Cardiac muscle cell (in vitro differentiated cells and primary cell): Measurements from ENCODE around the gene C22orf39. TPM values are rescaled to one million over a fixed set of nuclear protein-coding genes. Genes with fewer than 3 reads are reported as not detected.
"Not testable (repeated sequence)": the region's sequence is repeated elsewhere in the genome, so short reads cannot be mapped to it uniquely, and the experiment has no call there.

ENCODE experiments used
- DNase-seq, 2 donors: peaks; one replicate each; pipeline versions ENCODE4 v3.0.0 to v3.0.0-alpha.2; 2010 to 2017; ENCODE audit warnings: low read depth in 1 of 2, low spot score in 1 of 2
- H3K27ac ChIP-seq: fragments of 200-600 bp; sonication (generic); 2 replicates; pipeline ENCODE4 v1.5.1; 2016
- H3K27me3 ChIP-seq: fragments of 200-600 bp; sonication (generic); 2 replicates; pipeline ENCODE4 v1.6.0; 2016; ENCODE audit warnings: control low read depth
- H3K36me3 ChIP-seq: fragments of 200-600 bp; sonication (generic); 2 replicates; pipeline ENCODE4 v1.5.1; 2016; ENCODE audit warnings: control low read depth
- H3K4me1 ChIP-seq: fragments of 200-600 bp; sonication (generic); 2 replicates; pipeline ENCODE4 v1.8.1; 2017; ENCODE audit warnings: low read depth, mild to moderate bottlenecking, mixed run types
- H3K4me3 ChIP-seq: fragments of 200-600 bp; sonication (generic); 2 replicates; pipeline ENCODE4 v1.5.1; 2016; ENCODE audit warnings: mild to moderate bottlenecking
- H3K9me3 ChIP-seq: fragments of 200-600 bp; sonication (generic); 2 replicates; pipeline ENCODE4 v1.5.1; 2017; ENCODE audit warnings: low read depth, mild to moderate bottlenecking, control low read depth
- polyA plus RNA-seq: library from polyadenylated mRNA; unstranded; fragments of >200 nt; fragmentation: Nextera tagmentation; extraction: Ambion mirVana; gene quantifications from 2 replicates; pipeline ENCODE4 v1.2.1, GENCODE V29; 2016
- total RNA-seq: library from RNA; depleted of rRNA; stranded (reverse); fragments of >200 nt; gene quantifications from 2 replicates; pipeline ENCODE4 v1.2.3, GENCODE V29; 2016
- TF ChIP-seq, protein P1 (sequence below): IDR thresholded peaks from 2 replicates; pipeline ENCODE4 v1.5.1; 2012; ENCODE audit warnings: low read depth, mild to moderate bottlenecking, low read length

Gene C22orf39
- total and polyA plus RNA-seq, 2 experiments from 2014 or later: 102 to 133 TPM

DNA sequence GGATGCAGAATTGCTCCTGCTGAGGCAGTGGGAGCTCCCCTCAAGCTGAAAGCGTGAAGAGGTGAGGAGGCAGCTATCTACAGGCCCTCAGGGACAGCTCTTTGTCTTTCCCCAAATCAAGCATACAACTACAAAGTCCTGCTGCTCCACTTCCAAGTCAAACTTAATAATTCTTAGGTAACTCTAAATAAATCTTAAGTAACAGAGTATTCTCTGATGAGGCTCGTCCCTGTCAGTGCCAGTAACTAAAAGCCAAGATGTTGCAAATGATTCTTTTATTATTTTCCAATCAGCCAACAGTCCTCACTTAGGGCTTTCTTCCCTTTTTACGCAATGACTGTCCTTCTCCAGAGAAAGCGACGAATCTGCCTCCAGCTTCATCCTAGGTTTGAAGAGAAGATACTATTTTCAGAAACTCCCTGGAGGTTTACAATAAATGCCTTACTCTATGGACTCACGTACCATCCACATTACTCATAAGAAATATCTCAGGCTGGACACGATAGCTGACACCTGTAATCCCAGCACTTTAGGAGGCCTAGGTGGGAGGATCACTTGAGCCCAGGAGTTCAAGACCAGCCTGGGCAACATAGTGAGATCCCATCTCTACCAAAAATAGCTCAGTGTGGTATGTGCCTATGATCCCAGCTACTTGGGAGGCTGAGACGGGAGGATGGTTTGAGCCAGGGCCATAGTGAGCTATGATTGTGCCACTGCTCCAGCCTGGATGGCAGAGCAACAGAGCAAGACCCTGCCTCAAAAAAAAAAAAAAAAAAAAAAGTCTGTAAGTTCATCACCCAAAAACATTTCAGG, 3.1 kb upstream of the C22orf39 start:
- no peaks in the 10 kb centered on the region for H3K27me3 ChIP-seq
- H3K4me1 ChIP-seq: peaks cover 10% of the 10 kb centered on the region
- no peak for DNase-seq
- no peak overlapping the region for H3K4me3 ChIP-seq
- H3K36me3 ChIP-seq: peaks cover 24% of the 10 kb centered on the region
- peak overlapping the region; percentile 10 for H3K27ac ChIP-seq
- TF ChIP-seq, protein P1, sequence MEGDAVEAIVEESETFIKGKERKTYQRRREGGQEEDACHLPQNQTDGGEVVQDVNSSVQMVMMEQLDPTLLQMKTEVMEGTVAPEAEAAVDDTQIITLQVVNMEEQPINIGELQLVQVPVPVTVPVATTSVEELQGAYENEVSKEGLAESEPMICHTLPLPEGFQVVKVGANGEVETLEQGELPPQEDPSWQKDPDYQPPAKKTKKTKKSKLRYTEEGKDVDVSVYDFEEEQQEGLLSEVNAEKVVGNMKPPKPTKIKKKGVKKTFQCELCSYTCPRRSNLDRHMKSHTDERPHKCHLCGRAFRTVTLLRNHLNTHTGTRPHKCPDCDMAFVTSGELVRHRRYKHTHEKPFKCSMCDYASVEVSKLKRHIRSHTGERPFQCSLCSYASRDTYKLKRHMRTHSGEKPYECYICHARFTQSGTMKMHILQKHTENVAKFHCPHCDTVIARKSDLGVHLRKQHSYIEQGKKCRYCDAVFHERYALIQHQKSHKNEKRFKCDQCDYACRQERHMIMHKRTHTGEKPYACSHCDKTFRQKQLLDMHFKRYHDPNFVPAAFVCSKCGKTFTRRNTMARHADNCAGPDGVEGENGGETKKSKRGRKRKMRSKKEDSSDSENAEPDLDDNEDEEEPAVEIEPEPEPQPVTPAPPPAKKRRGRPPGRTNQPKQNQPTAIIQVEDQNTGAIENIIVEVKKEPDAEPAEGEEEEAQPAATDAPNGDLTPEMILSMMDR: no peak
- no peaks in the 10 kb centered on the region for H3K9me3 ChIP-seq

DNA sequence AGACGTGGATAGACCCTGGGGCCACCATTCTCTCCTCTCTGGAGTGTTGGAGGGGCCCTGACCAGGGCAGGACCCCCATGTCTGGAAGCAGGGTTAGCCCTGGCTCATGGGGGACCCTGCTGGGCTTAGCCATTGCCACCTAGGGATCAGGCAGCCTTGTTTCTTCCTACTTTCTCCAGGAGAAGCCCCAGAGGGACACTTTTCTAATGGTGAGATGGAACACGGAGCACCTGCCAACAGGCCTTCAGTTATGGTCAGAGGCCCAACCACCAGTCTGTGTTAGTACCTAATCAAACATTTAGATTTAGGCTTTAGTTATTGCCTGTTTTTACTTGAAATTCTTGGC, 1.9 kb upstream of the C22orf39 start:
- Histone ChIP-seq H3K9me3 (no peaks in the 10 kb centered on the region), H3K27ac (no peak overlapping the region), H3K27me3 (no peaks in the 10 kb centered on the region), H3K4me1 (peaks cover 16% of the 10 kb centered on the region), H3K4me3 (no peak overlapping the region), H3K36me3 (peaks cover 19% of the 10 kb centered on the region)
- no peak for DNase-seq
- TF ChIP-seq, protein P1: no peak

DNA sequence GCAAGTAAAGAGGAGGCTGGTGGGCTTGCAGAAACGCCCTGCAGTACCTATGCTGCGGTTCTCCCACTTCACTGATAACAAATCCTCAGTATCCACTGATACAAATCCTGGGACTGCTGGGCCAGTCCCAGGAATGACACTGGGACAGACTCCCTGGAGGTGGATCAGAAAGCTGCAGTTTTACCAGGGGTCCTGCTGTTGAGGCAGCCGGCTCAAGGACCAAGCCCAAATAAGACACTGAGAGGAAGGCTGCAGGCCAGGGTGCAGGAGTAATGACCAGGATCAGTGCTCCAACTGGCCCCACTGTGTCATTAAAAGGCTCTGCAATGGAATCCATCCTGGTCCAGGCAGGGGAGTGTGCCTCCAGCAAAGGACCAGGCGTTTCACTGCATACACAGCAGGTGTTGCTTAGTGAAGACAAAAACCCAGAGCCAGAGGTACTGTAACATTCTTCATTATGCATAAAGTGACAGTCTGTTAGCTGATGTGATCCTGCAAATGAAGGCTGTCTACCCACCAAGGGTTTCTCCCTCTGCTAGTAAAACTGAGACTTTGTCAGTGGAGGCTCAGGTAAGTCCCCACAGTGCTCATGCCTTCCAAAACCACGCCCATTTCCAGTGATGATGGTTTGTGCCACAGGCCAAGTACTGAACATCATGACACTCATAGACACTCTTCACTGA, 1.4 kb upstream of the C22orf39 start:
- Histone ChIP-seq H3K4me3 (peak overlapping the region; percentile 63), H3K4me1 (peaks cover 16% of the 10 kb centered on the region), H3K27ac (peak overlapping the region; percentile 97), H3K27me3 (no peaks in the 10 kb centered on the region), H3K36me3 (peaks cover 17% of the 10 kb centered on the region), H3K9me3 (no peaks in the 10 kb centered on the region)
- TF ChIP-seq, protein P1: no peak
- no peak for DNase-seq

DNA sequence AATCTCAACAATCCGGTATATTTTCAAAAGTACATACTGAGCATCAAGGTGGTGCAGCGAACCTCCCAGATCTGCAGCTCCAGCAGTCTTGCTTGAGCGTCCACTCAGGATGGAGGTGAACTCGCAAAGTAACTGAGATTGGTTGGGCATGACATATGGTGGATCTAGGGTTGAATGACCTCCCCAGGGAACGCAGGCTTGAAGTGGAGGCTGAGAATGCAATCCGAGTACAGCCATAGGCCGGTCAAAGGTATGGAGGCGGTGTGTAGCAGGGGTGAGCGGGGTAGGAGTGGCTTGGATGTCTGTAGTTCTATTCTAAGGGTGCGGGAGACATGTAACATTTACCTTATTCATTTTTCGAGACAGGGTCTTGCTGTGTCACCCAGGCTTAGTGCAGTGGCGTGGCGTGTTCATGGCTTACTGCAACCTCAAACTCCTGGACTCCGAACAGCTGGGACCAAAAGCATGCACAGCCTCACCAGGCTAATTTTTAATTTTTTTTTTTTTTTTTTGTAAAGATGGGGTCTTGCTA, 631 bp upstream of the C22orf39 start:
- H3K27ac ChIP-seq: peak overlapping the region; percentile 97
- TF ChIP-seq, protein P1: no peak
- no peaks in the 10 kb centered on the region for H3K9me3 ChIP-seq
- DNase-seq: peak; percentile 67 to 86
- no peaks in the 10 kb centered on the region for H3K27me3 ChIP-seq
- peak overlapping the region; percentile 63 for H3K4me3 ChIP-seq
- peaks cover 16% of the 10 kb centered on the region for H3K4me1 ChIP-seq
- peaks cover 20% of the 10 kb centered on the region for H3K36me3 ChIP-seq

DNA sequence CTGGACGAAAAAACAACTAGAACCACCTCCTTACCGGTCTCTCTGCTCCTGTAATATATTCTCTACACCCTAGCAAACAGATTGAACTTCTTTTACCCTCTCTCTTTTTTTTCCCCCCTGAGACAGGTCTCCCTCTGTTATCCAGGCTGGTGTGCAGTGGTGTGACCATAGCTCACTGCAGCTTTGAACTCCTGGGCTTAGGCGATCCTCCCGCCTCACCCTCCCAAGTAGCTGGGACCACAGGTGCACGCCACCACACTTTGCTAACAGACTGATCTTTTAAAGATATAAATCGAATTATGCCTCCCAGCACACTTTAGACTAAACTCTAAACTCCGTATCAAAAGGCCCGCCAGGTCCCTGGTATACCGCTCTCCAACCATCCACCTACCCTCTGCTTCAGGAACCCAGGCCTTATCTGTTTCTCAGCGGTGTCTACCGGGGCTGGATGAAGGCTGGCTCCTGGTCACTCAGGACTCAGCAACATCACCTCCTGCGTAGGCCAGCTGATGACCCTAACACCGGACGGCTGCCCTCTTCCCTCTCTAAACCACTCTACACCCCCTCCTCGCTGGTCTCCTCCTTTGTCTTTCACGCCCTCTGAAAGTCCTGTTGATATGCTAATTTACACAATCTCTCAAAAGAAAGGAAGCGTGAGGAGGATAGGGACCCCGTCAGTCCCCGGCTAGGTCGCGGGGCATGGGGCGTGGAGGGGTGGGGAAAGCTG, 745 bp downstream of the C22orf39 start:
- Histone ChIP-seq H3K27me3 (no peaks in the 10 kb centered on the region), H3K9me3 (no peaks in the 10 kb centered on the region), H3K4me1 (peaks cover 16% of the 10 kb centered on the region), H3K27ac (peak overlapping the region; percentile 97), H3K36me3 (peaks cover 11% of the 10 kb centered on the region), H3K4me3 (peak overlapping the region; percentile 63)
- TF ChIP-seq, protein P1: no peak
- no peak for DNase-seq

DNA sequence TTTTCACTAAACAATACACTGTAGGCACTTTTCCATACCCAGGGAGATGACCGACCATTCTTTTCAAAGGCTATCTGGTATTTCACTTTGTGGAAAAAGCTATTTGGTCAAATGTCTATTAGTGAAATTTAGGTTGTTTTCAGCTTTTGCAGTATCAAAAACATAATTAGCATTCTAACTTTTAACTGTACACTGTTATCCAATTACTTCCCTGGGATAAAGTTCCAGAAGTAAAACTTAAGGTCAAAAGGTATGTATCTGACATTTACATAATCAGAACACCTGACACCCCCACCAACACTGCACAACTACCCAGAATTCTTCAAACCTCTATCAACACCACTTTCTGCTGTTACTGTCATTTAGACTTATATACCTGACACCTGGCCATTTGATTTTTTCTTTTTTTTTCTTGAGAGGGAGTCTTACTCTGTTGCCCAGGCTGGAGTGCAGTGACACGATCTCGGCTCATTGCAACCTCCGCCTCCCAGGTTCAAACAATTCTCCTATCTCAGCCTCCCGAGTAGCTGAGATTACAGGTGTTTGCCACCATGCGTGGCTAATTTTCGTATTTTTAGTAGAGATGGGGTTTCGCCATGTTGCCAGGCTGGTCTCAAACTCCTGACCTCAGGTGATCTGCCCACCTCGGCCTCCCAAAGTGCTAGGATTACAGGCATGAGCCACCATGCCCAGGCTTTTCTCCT, 2.1 kb downstream of the C22orf39 start:
- peaks cover 16% of the 10 kb centered on the region for H3K4me1 ChIP-seq
- H3K27ac ChIP-seq: peak overlapping the region; percentile 66
- H3K36me3 ChIP-seq: peaks cover 16% of the 10 kb centered on the region
- H3K9me3 ChIP-seq, H3K4me3 ChIP-seq, H3K27me3 ChIP-seq, DNase-seq: not testable (repeated sequence)
